HG03469 (cell line): ENCODE results near the gene MED12L.

Experiments
- ATAC-seq: cut with Tn5 transposase; IDR thresholded peaks from one replicate; pipeline ENCODE4 v1.9.1; 2021; ENCODE audit warnings: mild to moderate bottlenecking, moderate library complexity, moderate number of reproducible peaks; ENCODE audit not compliant: unreplicated experiment

MED12L gene

GRCh38 chr3:151437906-151438305 lies 352.4 kb downstream of the MED12L start:
- ATAC-seq: no peak

GRCh38 chr3:151439652-151440125 lies 354.2 kb downstream of the MED12L start:
- peak; percentile 90 for ATAC-seq

GRCh38 chr3:151440940-151441339 lies 355.5 kb downstream of the MED12L start:
- no peak for ATAC-seq

- no peak for ATAC-seq
These were observed 358.1 kb downstream of the MED12L start for GRCh38 chr3:151443583-151443982.

- ATAC-seq: no peak
These were observed 360.0 kb downstream of the MED12L start for GRCh38 chr3:151445273-151446001.

- ATAC-seq: no peak
These were observed 360.5 kb downstream of the MED12L start for GRCh38 chr3:151446002-151446340.

GRCh38 chr3:151452368-151452767 lies 366.9 kb downstream of the MED12L start:
- no peak for ATAC-seq

- ATAC-seq: no peak
These were observed 367.4 kb downstream of the MED12L start for GRCh38 chr3:151452841-151453240.

- ATAC-seq: no peak
These were observed 370.6 kb downstream of the MED12L start for GRCh38 chr3:151456065-151456464.

GRCh38 chr3:151459358-151459757 lies 373.9 kb downstream of the MED12L start:
- no peak for ATAC-seq

GRCh38 chr3:151460228-151460627 lies 374.8 kb downstream of the MED12L start:
- no peak for ATAC-seq

- ATAC-seq: no peak
These were observed 375.4 kb downstream of the MED12L start, which contains the start of gene IGSF10 for GRCh38 chr3:151460774-151461450. Gene IGSF10, minus strand, starts transcription at chr3:151461061. Its CDS starts 2,352 bp downstream, at chr3:151458709.

- ATAC-seq: no peak
These were observed 376.9 kb downstream of the MED12L start for GRCh38 chr3:151462278-151462780.

- no peak for ATAC-seq
These were observed 377.5 kb downstream of the MED12L start for GRCh38 chr3:151462991-151463390.

GRCh38 chr3:151467069-151467468 lies 381.6 kb downstream of the MED12L start:
- ATAC-seq: no peak

- ATAC-seq: peak; percentile 74
These were observed 382.9 kb downstream of the MED12L start for GRCh38 chr3:151468284-151468917.

GRCh38 chr3:151476344-151477018 lies 391.0 kb downstream of the MED12L start:
- ATAC-seq: no peak

GRCh38 chr3:151477591-151478334 lies 392.3 kb downstream of the MED12L start:
- ATAC-seq: no peak

GRCh38 chr3:151478335-151478697 lies 392.9 kb downstream of the MED12L start:
- ATAC-seq: no peak

- ATAC-seq: no peak
These were observed 394.0 kb downstream of the MED12L start for GRCh38 chr3:151479452-151479851.
